Measurements from ENCODE around the gene ALDOC.
"Not testable (repeated sequence)": the region's sequence is repeated elsewhere in the genome, so short reads cannot be mapped to it uniquely, and the experiment has no call there.

ALDOC gene

DNA sequence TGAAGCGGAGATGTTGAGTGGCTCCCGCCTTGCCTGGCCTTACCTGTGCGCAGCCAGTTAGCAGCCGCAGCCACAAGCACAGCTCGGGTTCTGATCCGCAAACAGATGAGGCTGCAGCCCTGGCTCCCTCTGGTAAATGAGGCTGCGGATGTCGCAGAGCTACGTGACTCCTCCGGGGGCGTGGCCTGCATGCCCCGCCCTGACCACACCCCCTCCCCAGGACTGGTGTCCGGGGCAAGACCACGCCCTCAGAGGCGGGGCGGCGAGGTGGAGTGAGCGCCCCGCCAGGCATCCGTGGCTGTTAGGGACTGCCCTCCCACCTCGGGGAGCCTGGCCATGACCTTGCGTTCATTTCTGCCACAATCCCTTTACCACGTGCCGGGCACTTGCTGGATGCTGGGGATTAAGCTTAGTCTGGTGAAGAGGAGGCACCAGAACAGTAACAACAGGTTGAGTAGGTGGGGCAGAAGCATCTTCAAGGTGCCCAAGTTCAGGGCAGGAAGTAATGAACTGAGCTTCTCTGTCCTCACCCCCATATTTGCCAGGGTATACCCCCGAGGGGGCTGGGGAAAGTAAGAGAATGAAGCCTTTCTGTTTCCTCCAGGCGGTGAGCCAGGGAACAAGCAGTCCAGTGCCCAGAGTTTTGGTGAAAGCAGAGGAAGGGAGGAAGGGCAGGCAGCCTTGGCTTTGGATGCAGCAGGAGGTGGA, at the start of gene ALDOC:
Gene ALDOC (minus strand): TSS at position 138 of the 708 bp plus-strand sequence. CDS start 1,363 bp downstream, outside the sequence.
- peak; percentile 96 to 97 for DNase-seq (ENCODE audit: low read depth in 2 of 2)

DNA sequence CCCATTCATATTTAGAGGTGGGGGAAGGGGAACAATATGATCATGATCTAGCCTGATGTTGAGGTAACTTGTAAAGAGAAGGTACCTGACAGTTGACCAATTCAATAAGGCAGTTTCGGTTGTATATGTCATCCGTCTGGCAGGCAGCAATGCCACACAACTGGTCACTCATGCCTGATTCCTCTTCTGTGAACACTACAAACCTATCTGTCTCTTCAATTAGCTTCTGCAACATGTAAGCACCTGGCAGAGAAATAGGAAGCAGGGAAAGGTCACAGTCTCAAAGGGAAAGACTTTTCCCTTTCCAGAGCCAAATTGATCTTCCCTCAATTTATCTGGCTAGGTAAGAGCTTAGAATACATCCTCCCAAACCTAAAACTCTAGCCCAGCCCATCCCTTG, 47.5 kb upstream of the ALDOC start:
- no peak for DNase-seq (ENCODE audit: low read depth in 2 of 2)

DNA sequence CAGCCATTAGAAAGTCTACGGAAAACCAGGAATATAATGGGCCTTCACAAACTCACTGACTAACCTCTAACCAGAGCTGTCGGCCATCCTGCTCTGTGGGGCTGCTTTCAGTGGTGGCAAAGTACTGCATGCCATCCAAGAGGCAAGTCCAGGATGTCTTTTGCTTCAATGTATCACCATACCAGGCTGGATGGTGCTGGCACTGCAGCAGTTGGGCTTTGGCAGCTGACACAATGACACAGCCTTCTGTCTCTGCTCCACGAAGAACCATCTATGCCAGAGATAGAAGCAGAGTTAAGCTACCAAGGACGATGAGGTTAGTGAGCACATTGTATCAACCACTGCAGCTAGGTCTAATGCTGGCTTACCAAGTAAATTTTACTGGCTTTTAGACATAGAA, 47.0 kb upstream of the ALDOC start:
- DNase-seq (ENCODE audit: low read depth in 2 of 2) = no peak

GRCh38 chr17:28622186-28622585, 45.5 kb upstream of the ALDOC start:
- no peak for DNase-seq (ENCODE audit: low read depth in 2 of 2)

DNA sequence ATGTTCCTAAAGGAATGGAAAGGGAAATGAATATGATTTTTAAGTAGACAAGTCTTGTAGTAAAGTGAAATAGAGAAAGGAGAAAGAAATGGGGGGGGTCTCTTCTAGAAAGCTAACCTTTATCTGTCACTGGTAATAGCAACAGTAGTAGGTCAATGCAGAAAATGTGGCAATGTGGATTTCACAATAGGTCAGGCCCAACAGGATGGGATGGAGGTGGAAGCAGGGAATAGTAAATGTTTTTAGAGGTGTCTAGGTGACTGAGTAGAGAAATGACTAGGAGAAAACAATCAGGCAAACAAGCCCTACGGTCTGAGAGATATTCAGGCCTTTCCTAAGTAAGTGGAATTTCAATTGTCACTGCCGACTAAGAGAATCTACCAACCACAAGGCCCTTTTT, 43.3 kb upstream of the ALDOC start:
- DNase-seq (ENCODE audit: low read depth in 2 of 2) = no peak

DNA sequence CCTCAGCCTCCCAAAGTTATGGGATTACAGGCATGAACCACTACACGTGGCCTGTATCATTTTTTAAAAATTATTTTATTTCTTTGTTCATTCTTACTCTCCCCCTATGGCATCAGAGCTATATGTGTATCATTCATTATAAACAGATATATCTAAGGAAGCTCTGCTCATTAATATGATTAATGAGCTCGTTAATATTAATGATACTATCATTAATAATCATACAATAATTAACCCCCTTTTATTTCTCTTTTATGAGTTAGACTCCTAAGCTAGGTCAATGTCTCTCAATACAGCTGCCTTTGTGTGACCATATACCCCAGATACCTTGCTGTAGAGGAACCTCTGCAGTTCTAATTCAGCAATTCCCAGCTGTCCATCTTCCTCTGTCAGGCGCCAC, 41.8 kb upstream of the ALDOC start:
- DNase-seq (ENCODE audit: low read depth in 2 of 2) = no peak

DNA sequence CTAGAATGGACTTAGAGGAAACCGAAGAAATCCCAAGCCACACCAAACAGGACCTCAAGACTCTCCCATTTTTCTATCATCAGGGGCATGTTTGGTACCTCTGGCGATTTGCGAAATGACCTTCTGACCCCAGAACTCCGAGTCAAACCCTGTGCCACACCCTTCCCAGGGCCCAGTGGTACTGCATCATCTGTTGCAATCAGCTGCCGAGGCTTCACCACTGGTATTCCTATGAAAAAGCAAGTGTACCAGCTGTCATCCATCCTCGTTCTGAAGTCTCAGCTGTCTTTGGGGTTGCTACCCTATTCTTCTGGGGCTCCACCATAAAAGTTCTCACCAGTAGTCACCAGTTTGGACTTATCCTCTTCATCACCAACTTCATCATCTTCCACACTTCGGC, 39.6 kb upstream of the ALDOC start:
- DNase-seq (ENCODE audit: low read depth in 2 of 2) = no peak

GRCh38 chr17:28615260-28615940, 38.7 kb upstream of the ALDOC start:
- no peak for DNase-seq (ENCODE audit: low read depth in 2 of 2)

DNA sequence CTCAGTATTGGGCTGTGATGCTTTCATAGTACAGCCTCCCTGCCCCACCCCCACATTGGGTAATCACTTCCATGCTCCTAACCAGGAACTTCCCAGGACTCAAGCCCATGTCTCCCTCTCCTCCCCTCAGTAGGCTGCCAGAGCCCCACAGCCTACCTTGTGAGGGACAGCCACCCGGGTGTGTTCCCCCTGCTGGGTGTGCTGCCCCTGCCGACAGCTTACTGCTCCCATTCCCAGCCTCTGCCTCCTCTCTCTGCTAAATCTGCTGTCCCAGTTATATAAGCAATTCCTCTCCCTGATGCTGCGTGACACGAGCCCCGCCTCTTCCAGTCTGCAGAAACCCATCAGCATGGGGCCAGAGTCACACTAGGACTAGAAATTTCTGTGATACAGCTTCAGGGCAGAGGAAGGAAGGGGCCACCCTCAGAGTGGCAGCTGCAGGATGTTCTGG, 37.3 kb upstream of the ALDOC start, which contains the start of gene RSKR:
Gene RSKR (minus strand): TSS at position 255 of the 451 bp plus-strand sequence. CDS start 24 bp downstream, at position 231.
- DNase-seq (ENCODE audit: low read depth in 2 of 2) = no peak

GRCh38 chr17:28612936-28613872, 36.5 kb upstream of the ALDOC start:
- peak in 1 of 2 donors; percentile 2 for DNase-seq (ENCODE audit: low read depth in 2 of 2)

DNA sequence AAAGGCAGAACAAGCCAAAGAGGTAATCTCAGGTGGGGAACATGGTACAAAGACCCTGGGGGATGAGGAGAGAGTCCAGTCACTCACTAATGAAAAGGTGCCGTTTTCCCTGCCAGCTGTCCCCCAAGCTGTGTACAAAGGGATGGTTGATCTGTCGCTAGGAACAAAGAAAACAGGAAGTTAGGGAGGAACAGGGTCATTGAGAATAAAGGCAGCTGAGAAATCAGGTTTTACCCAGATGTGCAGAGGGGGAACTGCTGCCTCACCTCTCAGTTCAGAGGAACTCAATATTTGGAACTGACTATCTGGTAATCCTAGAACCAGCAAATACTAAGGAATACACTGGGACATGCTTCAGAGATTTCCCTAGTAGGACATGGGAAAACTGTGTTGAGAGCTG, 35.8 kb upstream of the ALDOC start:
- no peak for DNase-seq (ENCODE audit: low read depth in 2 of 2)

- no peak for DNase-seq (ENCODE audit: low read depth in 2 of 2)
These were observed 33.7 kb upstream of the ALDOC start for GRCh38 chr17:28610376-28610775.

DNA sequence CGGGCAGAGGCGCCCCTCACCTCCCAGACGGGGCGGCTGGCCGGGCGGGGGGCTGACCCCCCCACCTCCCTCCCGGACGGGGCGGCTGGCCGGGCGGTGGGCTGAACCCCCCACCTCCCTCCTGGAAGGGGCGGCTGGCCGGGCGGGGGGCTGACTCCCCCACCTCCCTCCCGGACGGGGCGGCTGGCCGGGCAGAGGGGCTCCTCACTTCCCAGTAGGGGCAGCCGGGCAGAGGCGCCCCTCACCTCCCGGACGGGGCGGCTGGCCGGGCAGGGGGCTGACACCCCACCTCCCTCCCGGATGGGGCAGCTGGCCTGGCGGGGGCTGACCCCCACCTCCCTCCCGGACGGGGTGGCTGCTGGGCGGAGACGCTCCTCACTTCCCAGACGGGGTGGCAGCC, 27.3 kb upstream of the ALDOC start:
- DNase-seq (ENCODE audit: low read depth in 2 of 2) = not testable (repeated sequence)

DNA sequence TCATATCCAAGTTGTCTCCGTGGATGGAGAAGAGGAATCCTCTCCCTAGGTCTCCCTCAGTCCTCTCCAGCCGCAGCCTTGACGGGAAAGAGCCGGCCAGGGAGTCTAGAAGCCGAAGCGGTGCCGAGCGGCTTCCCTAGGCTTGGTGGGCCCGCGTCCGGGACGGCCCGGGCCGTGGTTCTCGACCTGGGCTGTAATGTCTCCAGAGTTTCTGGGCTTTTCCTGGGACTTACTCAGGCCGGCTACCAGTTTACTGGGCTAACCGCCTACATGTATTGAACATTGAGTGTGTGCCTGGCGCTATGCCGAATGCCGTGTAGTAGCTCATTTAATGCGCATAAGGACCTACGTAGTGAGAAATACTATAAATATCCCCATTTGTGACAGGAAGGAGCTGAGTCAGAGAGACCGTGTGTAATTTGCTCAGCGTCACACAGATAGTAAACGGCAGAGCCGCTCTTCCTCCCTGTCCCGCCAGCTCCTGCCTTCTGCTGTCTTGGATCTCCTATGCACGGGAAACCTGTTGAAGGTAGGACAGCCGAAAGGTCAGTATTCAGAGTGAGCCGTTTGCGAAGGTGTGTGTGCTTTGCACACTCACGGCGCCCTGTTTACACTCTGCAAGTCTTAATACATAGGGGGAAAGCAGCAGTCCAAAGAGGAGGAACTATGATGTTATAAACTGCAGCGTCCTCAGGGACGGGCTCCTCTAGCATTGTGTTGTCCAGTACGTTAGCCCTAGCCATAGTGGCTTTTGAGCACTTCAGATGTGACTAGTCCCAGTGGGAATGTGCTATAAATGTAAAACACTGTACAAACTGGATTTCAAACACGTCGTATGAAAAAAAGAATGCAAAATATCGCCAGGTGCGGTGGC, 22.9 kb upstream of the ALDOC start:
- peak; percentile 47 to 57 for DNase-seq (ENCODE audit: low read depth in 2 of 2)

GRCh38 chr17:28598799-28599310, 22.2 kb upstream of the ALDOC start, which contains the start of gene SPAG5:
Gene SPAG5, minus strand, starts transcription at chr17:28599025. Its CDS starts 79 bp downstream, at chr17:28598946.
- DNase-seq (ENCODE audit: low read depth in 2 of 2) = peak; percentile 93 to 95

DNA sequence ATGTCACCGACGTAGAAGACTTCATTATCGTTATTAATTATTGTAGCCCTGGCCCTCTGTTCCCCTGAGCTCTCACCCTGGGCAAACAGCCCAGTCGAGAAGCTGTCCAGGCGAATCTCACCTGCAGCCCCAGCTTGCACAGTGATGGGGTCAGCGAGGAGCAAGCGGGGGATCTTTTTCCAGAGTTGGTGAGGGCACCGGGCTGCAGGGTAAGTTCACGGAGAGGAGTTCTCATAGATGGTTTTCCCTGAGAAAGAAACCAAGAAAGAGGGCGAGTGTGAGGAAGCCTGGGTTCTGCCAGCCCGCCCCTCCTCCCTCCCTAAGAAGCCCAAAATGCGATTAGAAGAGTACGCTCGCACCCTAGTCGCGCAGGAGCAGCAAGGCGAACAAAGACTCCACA, 21.7 kb upstream of the ALDOC start:
- no peak for DNase-seq (ENCODE audit: low read depth in 2 of 2)

- no peak for DNase-seq (ENCODE audit: low read depth in 2 of 2)
These were observed 21.1 kb upstream of the ALDOC start for GRCh38 chr17:28597606-28598383.

DNA sequence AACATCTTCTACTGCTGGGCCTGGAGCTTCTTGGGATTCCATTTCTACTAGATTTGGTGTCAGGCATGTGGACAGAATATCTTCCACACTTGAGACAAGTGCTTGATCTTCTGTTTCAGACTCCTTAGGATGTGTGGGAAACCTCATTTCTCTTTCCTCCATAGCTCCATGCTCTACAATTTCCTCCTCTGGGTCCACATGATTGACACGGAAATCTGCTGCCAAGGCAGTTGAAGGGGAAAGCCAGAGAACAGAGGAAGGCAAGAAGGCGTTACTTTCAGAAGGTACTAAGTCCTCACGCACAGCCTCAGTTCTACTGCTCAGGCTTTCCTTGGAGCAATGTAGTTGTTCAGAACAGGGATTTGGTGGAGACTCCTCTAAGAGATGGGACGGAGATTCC, 15.6 kb upstream of the ALDOC start:
- DNase-seq (ENCODE audit: low read depth in 2 of 2) = no peak

DNA sequence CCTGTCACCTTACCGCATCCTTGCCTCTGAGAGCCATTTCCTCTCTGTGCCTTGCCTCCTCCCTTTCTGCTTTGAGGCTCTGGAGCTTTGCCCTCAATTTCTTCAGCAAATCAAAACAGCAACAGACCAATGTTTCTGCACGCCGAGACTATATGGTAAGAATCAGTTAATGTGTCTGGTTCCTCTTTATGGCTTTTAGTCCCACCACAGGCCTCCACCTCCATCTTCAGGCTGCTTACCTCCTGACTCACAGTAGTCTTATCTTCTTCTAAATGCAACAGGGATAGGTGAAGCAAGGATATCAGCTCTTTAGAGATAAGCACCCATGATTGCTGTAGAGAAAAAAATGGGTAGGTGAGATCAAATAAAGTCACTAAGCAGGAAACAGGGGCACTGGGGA, 9.2 kb upstream of the ALDOC start:
- no peak for DNase-seq (ENCODE audit: low read depth in 2 of 2)

GRCh38 chr17:28584434-28584833, 7.7 kb upstream of the ALDOC start:
- no peak for DNase-seq (ENCODE audit: low read depth in 2 of 2)
